SK-N-SH treated with all-trans-retinoic acid at 6 μM for 48 hours (cell line): ENCODE results near the gene CPNE2.

ENCODE experiments used
- ARNTL ChIP-seq: fragments of 450-650 bp; formaldehyde crosslinking; IDR thresholded peaks from 2 replicates; pipeline ENCODE4 v1.5.0; 2020; ENCODE audit warnings: low read depth, mild to moderate bottlenecking, moderate library complexity, borderline replicate concordance
- PATZ1 ChIP-seq: fragments of 250-450 bp; sonication (Bioruptor Pico); IDR thresholded peaks from 2 replicates; pipeline ENCODE4 v1.8.0; 2020; ENCODE audit warnings: mild to moderate bottlenecking, moderate library complexity, borderline replicate concordance
- RARB ChIP-seq: fragments of 250-450 bp; sonication (Bioruptor Pico); IDR thresholded peaks from 2 replicates; pipeline ENCODE4 v1.8.0; 2021; ENCODE audit warnings: mild to moderate bottlenecking, moderate library complexity
- TCF4 ChIP-seq: fragments of 250-450 bp; sonication (Bioruptor Pico); IDR thresholded peaks from 2 replicates; pipeline ENCODE4 v1.8.0; 2021; ENCODE audit warnings: mild to moderate bottlenecking, moderate library complexity, borderline replicate concordance
- ZC3H10 ChIP-seq: fragments of 250-450 bp; sonication (Bioruptor Pico); IDR thresholded peaks from 2 replicates; pipeline ENCODE4 v1.5.1; 2021; ENCODE audit warnings: mild to moderate bottlenecking, moderate library complexity
- ZFP3 ChIP-seq: fragments of 250-450 bp; sonication (Bioruptor Pico); IDR thresholded peaks from 2 replicates; pipeline ENCODE4 v1.5.0; 2020; ENCODE audit warnings: mild to moderate bottlenecking, moderate library complexity
- ZFP30 ChIP-seq: fragments of 450-650 bp; formaldehyde crosslinking; IDR thresholded peaks from 2 replicates; pipeline ENCODE4 v1.5.0; 2022; ENCODE audit warnings: mild to moderate bottlenecking, moderate library complexity
- ZNF8 ChIP-seq: fragments of 450-650 bp; formaldehyde crosslinking; IDR thresholded peaks from 2 replicates; pipeline ENCODE4 v1.5.0; 2020; ENCODE audit warnings: mild to moderate bottlenecking, moderate library complexity
- TF ChIP-seq, protein P1 (sequence below): fragments of 250-450 bp; sonication (Bioruptor Pico); IDR thresholded peaks from 2 replicates; pipeline ENCODE4 v1.5.1; 2020; ENCODE audit warnings: low read depth, mild to moderate bottlenecking, moderate library complexity
- TF ChIP-seq, protein P2 (sequence below): fragments of 250-450 bp; sonication (Bioruptor Pico); IDR thresholded peaks from 2 replicates; pipeline ENCODE4 v1.5.1; 2021; ENCODE audit warnings: mild to moderate bottlenecking, moderate library complexity

DNA sequence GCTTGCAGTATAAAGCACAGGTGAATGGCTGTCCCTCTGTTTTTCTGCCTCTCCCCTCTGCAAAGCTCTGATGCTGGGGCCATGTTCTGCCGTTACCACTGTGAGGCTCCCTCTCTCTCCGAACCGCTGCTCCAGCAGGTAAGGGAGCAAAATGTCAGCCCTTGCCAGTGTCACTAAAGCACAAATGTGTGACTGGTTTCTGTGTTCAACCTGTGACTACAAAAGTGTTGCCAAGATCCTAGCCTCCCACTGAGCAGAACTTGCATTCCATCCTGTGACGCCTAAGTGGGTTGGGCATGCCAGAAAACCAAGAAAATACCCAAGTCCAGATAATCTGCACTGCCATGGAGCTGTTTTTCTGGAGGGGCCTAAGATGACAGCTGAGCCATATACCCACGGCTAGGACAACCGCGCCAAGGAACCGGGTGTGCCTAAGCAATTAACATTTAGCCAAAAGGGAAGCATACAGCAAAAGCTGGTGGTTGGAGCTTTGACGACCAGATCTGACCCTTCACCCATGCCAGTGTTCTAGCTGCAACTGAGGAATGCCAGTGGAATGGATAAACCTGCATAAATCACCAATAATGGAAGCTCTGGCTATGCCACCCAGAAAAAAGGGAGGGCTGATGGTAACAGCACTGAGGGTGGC is 58.4 kb downstream of the CPNE2 start:
- TF ChIP-seq, protein P1, sequence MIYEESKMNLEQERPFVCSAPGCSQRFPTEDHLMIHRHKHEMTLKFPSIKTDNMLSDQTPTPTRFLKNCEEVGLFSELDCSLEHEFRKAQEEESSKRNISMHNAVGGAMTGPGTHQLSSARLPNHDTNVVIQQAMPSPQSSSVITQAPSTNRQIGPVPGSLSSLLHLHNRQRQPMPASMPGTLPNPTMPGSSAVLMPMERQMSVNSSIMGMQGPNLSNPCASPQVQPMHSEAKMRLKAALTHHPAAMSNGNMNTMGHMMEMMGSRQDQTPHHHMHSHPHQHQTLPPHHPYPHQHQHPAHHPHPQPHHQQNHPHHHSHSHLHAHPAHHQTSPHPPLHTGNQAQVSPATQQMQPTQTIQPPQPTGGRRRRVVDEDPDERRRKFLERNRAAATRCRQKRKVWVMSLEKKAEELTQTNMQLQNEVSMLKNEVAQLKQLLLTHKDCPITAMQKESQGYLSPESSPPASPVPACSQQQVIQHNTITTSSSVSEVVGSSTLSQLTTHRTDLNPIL (CRISPR knock-in tag) = no peak
- TF ChIP-seq PATZ1 (no peak), ARNTL (CRISPR knock-in tag) (no peak), ZFP3 (CRISPR knock-in tag) (no peak), TCF4 (CRISPR knock-in tag) (no peak), ZC3H10 (CRISPR knock-in tag) (no peak), ZFP30 (no peak), RARB (no peak), ZNF8 (no peak)
- TF ChIP-seq, protein P2, sequence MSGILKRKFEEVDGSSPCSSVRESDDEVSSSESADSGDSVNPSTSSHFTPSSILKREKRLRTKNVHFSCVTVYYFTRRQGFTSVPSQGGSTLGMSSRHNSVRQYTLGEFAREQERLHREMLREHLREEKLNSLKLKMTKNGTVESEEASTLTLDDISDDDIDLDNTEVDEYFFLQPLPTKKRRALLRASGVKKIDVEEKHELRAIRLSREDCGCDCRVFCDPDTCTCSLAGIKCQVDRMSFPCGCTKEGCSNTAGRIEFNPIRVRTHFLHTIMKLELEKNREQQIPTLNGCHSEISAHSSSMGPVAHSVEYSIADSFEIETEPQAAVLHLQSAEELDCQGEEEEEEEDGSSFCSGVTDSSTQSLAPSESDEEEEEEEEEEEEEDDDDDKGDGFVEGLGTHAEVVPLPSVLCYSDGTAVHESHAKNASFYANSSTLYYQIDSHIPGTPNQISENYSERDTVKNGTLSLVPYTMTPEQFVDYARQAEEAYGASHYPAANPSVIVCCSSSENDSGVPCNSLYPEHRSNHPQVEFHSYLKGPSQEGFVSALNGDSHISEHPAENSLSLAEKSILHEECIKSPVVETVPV (CRISPR knock-in tag) = no peak
